ENCODE results near the gene PKP4. TPM values are rescaled to one million over a fixed set of nuclear protein-coding genes. Genes with fewer than 3 reads are reported as not detected.

Gene PKP4
- total and polyA plus RNA-seq, 2 experiments from 2014 or later = 35.7 to 92.3 TPM

DNA sequence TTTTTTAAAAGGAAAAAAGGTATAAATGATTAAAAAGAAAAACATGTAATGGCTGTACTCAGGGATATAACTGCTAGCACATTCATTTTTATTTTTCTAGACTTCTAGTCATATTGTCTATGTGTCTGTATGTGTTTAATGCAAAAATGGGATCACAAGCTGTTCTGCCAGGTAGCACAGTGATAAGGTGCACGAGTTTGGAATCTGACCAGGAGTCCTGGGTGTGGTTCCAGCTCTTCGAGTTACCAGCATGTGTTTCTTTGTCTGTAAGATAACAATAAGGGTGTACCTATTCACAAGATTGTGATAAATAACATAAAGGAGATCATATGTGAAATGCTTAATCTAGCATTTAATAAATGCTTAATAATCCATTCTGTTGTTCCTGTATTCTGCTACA lies 145.3 kb downstream of the PKP4 start:
- H3K27ac Mint-ChIP-seq = no peak overlapping the region
- H3K36me3 Mint-ChIP-seq (ENCODE audit: low read depth) = no peaks in the 10 kb centered on the region
- H3K79me2 ChIP-seq (replicated peaks; ENCODE audit: insufficient read depth) = no peaks in the 10 kb centered on the region
- H3K4me1 Mint-ChIP-seq = peaks cover 11% of the 10 kb centered on the region
- H3K27me3 Mint-ChIP-seq (ENCODE audit: insufficient read depth, low read depth, poor library complexity) = peaks cover 1% of the 10 kb centered on the region
- H3K4me3 Mint-ChIP-seq = no peak overlapping the region
- H3K27me3 ChIP-seq (ENCODE audit: insufficient read depth) = no peaks in the 10 kb centered on the region
- no peak overlapping the region for H3K4me3 ChIP-seq
- peaks cover 13% of the 10 kb centered on the region; the same call in 1 of the 2 replicates for H3K4me1 ChIP-seq (ENCODE audit: insufficient read depth)
- H4K20me1 ChIP-seq (replicated peaks; ENCODE audit: insufficient read depth) = no peaks in the 10 kb centered on the region; the same call in 1 of the 2 replicates
- DNase-seq (ENCODE audit: low spot score) = no peak
- H3F3A ChIP-seq (replicated peaks; ENCODE audit: low read depth) = no peaks in the 10 kb centered on the region
- H3K4me2 ChIP-seq = no peak overlapping the region
- no peaks in the 10 kb centered on the region for H3K9me2 ChIP-seq (ENCODE audit: insufficient read depth)
- TF ChIP-seq JUNB (IDR thresholded peaks at IDR 0.05; ENCODE audit: unreplicated experiment) (no peak), STAT1 (IDR thresholded peaks at IDR 0.05; ENCODE audit: unreplicated experiment) (no peak), ZNF114 (CRISPR knock-in tag; IDR thresholded peaks at IDR 0.05) (no peak), EZH2phosphoT487 (IDR thresholded peaks at IDR 0.05; ENCODE audit: unreplicated experiment) (no peak), POLR2AphosphoS5 (IDR thresholded peaks at IDR 0.05; ENCODE audit: low read depth) (no peak), EZH2 (IDR thresholded peaks at IDR 0.05; ENCODE audit: low read depth, unreplicated experiment) (no peak), ZNF331 (CRISPR knock-in tag; IDR thresholded peaks at IDR 0.05; ENCODE audit: low read depth) (no peak), NANOG (IDR thresholded peaks at IDR 0.05; ENCODE audit: borderline replicate concordance) (no peak), CREB1 (CRISPR knock-in tag; IDR thresholded peaks at IDR 0.05; ENCODE audit: low read depth) (no peak)
- TF ChIP-seq, protein P1, sequence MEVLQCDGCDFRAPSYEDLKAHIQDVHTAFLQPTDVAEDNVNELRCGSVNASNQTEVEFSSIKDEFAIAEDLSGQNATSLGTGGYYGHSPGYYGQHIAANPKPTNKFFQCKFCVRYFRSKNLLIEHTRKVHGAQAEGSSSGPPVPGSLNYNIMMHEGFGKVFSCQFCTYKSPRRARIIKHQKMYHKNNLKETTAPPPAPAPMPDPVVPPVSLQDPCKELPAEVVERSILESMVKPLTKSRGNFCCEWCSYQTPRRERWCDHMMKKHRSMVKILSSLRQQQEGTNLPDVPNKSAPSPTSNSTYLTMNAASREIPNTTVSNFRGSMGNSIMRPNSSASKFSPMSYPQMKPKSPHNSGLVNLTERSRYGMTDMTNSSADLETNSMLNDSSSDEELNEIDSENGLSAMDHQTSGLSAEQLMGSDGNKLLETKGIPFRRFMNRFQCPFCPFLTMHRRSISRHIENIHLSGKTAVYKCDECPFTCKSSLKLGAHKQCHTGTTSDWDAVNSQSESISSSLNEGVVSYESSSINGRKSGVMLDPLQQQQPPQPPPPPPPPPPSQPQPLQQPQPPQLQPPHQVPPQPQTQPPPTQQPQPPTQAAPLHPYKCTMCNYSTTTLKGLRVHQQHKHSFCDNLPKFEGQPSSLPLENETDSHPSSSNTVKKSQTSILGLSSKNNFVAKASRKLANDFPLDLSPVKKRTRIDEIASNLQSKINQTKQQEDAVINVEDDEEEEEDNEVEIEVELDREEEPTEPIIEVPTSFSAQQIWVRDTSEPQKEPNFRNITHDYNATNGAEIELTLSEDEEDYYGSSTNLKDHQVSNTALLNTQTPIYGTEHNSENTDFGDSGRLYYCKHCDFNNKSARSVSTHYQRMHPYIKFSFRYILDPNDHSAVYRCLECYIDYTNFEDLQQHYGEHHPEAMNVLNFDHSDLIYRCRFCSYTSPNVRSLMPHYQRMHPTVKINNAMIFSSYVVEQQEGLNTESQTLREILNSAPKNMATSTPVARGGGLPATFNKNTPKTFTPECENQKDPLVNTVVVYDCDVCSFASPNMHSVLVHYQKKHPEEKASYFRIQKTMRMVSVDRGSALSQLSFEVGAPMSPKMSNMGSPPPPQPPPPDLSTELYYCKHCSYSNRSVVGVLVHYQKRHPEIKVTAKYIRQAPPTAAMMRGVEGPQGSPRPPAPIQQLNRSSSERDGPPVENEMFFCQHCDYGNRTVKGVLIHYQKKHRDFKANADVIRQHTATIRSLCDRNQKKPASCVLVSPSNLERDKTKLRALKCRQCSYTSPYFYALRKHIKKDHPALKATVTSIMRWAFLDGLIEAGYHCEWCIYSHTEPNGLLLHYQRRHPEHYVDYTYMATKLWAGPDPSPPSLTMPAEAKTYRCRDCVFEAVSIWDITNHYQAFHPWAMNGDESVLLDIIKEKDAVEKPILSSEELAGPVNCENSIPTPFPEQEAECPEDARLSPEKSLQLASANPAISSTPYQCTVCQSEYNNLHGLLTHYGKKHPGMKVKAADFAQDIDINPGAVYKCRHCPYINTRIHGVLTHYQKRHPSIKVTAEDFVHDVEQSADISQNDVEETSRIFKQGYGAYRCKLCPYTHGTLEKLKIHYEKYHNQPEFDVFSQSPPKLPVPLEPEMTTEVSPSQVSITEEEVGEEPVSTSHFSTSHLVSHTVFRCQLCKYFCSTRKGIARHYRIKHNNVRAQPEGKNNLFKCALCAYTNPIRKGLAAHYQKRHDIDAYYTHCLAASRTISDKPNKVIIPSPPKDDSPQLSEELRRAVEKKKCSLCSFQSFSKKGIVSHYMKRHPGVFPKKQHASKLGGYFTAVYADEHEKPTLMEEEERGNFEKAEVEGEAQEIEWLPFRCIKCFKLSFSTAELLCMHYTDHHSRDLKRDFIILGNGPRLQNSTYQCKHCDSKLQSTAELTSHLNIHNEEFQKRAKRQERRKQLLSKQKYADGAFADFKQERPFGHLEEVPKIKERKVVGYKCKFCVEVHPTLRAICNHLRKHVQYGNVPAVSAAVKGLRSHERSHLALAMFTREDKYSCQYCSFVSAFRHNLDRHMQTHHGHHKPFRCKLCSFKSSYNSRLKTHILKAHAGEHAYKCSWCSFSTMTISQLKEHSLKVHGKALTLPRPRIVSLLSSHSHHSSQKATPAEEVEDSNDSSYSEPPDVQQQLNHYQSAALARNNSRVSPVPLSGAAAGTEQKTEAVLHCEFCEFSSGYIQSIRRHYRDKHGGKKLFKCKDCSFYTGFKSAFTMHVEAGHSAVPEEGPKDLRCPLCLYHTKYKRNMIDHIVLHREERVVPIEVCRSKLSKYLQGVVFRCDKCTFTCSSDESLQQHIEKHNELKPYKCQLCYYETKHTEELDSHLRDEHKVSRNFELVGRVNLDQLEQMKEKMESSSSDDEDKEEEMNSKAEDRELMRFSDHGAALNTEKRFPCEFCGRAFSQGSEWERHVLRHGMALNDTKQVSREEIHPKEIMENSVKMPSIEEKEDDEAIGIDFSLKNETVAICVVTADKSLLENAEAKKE (CRISPR knock-in tag; IDR thresholded peaks at IDR 0.05) = no peak
- TF ChIP-seq, protein P2, sequence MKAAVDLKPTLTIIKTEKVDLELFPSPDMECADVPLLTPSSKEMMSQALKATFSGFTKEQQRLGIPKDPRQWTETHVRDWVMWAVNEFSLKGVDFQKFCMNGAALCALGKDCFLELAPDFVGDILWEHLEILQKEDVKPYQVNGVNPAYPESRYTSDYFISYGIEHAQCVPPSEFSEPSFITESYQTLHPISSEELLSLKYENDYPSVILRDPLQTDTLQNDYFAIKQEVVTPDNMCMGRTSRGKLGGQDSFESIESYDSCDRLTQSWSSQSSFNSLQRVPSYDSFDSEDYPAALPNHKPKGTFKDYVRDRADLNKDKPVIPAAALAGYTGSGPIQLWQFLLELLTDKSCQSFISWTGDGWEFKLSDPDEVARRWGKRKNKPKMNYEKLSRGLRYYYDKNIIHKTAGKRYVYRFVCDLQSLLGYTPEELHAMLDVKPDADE (IDR thresholded peaks at IDR 0.05) = no peak
- TF ChIP-seq, protein P3, sequence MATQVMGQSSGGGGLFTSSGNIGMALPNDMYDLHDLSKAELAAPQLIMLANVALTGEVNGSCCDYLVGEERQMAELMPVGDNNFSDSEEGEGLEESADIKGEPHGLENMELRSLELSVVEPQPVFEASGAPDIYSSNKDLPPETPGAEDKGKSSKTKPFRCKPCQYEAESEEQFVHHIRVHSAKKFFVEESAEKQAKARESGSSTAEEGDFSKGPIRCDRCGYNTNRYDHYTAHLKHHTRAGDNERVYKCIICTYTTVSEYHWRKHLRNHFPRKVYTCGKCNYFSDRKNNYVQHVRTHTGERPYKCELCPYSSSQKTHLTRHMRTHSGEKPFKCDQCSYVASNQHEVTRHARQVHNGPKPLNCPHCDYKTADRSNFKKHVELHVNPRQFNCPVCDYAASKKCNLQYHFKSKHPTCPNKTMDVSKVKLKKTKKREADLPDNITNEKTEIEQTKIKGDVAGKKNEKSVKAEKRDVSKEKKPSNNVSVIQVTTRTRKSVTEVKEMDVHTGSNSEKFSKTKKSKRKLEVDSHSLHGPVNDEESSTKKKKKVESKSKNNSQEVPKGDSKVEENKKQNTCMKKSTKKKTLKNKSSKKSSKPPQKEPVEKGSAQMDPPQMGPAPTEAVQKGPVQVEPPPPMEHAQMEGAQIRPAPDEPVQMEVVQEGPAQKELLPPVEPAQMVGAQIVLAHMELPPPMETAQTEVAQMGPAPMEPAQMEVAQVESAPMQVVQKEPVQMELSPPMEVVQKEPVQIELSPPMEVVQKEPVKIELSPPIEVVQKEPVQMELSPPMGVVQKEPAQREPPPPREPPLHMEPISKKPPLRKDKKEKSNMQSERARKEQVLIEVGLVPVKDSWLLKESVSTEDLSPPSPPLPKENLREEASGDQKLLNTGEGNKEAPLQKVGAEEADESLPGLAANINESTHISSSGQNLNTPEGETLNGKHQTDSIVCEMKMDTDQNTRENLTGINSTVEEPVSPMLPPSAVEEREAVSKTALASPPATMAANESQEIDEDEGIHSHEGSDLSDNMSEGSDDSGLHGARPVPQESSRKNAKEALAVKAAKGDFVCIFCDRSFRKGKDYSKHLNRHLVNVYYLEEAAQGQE (IDR thresholded peaks at IDR 0.05; ENCODE audit: unreplicated experiment) = no peak
- TF ChIP-seq, protein P4, sequence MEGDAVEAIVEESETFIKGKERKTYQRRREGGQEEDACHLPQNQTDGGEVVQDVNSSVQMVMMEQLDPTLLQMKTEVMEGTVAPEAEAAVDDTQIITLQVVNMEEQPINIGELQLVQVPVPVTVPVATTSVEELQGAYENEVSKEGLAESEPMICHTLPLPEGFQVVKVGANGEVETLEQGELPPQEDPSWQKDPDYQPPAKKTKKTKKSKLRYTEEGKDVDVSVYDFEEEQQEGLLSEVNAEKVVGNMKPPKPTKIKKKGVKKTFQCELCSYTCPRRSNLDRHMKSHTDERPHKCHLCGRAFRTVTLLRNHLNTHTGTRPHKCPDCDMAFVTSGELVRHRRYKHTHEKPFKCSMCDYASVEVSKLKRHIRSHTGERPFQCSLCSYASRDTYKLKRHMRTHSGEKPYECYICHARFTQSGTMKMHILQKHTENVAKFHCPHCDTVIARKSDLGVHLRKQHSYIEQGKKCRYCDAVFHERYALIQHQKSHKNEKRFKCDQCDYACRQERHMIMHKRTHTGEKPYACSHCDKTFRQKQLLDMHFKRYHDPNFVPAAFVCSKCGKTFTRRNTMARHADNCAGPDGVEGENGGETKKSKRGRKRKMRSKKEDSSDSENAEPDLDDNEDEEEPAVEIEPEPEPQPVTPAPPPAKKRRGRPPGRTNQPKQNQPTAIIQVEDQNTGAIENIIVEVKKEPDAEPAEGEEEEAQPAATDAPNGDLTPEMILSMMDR (conservative IDR thresholded peaks at IDR 0.05; ENCODE audit: low read depth in 2 of 2) = no peak
- H3K9me3 Mint-ChIP-seq = no peaks in the 10 kb centered on the region
- H3K36me3 ChIP-seq (ENCODE audit: insufficient read depth) = no peaks in the 10 kb centered on the region; the same call in 1 of the 2 replicates
- no peak overlapping the region for H2AFZ ChIP-seq
- H3K27ac ChIP-seq (ENCODE audit: low read depth) = no peak overlapping the region
- ATAC-seq = no peak
